Tibial artery (tissue), 4 donors: ENCODE data around the gene STX1B.

Experiments
- DNase-seq, 2 donors: peaks; one replicate each; pipeline ENCODE4 v3.0.0-alpha.2; 2019
- H3K27ac ChIP-seq, 2 donors: fragments of 200-600 bp; sonication (generic) in 1 of 2; 1 replicate in 1 of 2; 2 replicates in 1 of 2; pipeline ENCODE4 v1.5.1; 2018 to 2019; ENCODE audit warnings: mild to moderate bottlenecking in 1 of 2
- H3K27me3 ChIP-seq, 2 donors: fragments of 200-600 bp; sonication (generic) in 1 of 2; one replicate each; pipeline versions ENCODE4 v1.5.1 to v1.6.0; 2016 to 2019
- H3K36me3 ChIP-seq, 3 donors: fragments of 200-600 bp; sonication (generic) in 2 of 3; one replicate each; pipeline ENCODE4 v1.5.1; 2016 to 2019; ENCODE audit warnings: mild to moderate bottlenecking in 2 of 3
- H3K4me1 ChIP-seq, 4 donors: fragments of 200-600 bp; sonication (generic) in 2 of 4; 1 replicate in 3 of 4; 2 replicates in 1 of 4; pipeline ENCODE4 v1.5.1; 2016 to 2019
- H3K4me3 ChIP-seq, 2 donors: fragments of 200-600 bp; sonication (generic) in 1 of 2; 1 replicate in 1 of 2; 2 replicates in 1 of 2; pipeline ENCODE4 v1.5.1; 2018 to 2019; ENCODE audit warnings: mild to moderate bottlenecking in 2 of 2
- H3K9me3 ChIP-seq, 3 donors: fragments of 200-600 bp; sonication (generic) in 1 of 3; one replicate each; pipeline ENCODE4 v1.5.1; 2016 to 2019
- CTCF ChIP-seq, 2 experiments: fragments of 200-600 bp in 1 of 2; fragments of 450-650 bp in 1 of 2; IDR thresholded peaks; one replicate each; pipeline ENCODE4 v1.5.1; 2017 to 2019; ENCODE audit warnings: antibody characterized with exemption in 2 of 2, mild to moderate bottlenecking in 1 of 2, moderate library complexity in 1 of 2
- intact Hi-C: fragments of 100-400 bp; cut with DNase I; formaldehyde crosslinking; loops from one replicate; pipeline ENCODE4 v1.15.0; 2023; ENCODE audit warnings: low total_unique reads

Gene STX1B

GRCh38 chr16:30951750-30952149 is 58.7 kb downstream of the STX1B start:
- peaks cover 0 to 69% (median 53%) of the 10 kb centered on the region in 4 donors for H3K4me1 ChIP-seq
- H3K9me3 ChIP-seq = no peaks in the 10 kb centered on the region
- peaks cover 0 to 18% (median 5%) of the 10 kb centered on the region in 3 donors for H3K36me3 ChIP-seq
- TF ChIP-seq CTCF (IDR thresholded peaks at IDR 0.05) = no peak
- intact Hi-C loops = no loop called here
- H3K27me3 ChIP-seq = no peaks in the 10 kb centered on the region
- no peak overlapping the region for H3K4me3 ChIP-seq
- DNase-seq = peak; percentile 89 to 94
- H3K27ac ChIP-seq = peak overlapping the region; percentile 89

- H3K27ac ChIP-seq = peak overlapping the region; percentile 89
- TF ChIP-seq CTCF (IDR thresholded peaks at IDR 0.05) = no peak
- no peak for DNase-seq
- intact Hi-C loops = no loop called here
- H3K27me3 ChIP-seq = no peaks in the 10 kb centered on the region
- peaks cover 0 to 23% (median 8%) of the 10 kb centered on the region in 3 donors for H3K36me3 ChIP-seq
- peaks cover 0 to 66% (median 50%) of the 10 kb centered on the region in 4 donors for H3K4me1 ChIP-seq
- H3K4me3 ChIP-seq = no peak overlapping the region
- H3K9me3 ChIP-seq = no peaks in the 10 kb centered on the region
Observed at GRCh38 chr16:30951193-30951592, 59.2 kb downstream of the STX1B start.

GRCh38 chr16:30950516-30951065 is 59.8 kb downstream of the STX1B start:
- Histone ChIP-seq H3K27ac (peak overlapping the region; percentile 89), H3K9me3 (no peaks in the 10 kb centered on the region), H3K36me3 (peaks cover 0 to 23% (median 8%) of the 10 kb centered on the region in 3 donors), H3K27me3 (no peaks in the 10 kb centered on the region), H3K4me3 (peak overlapping the region; percentile 82 to 91), H3K4me1 (peaks cover 0 to 66% (median 50%) of the 10 kb centered on the region in 4 donors)
- intact Hi-C loops = no loop called here
- no peak for DNase-seq
- TF ChIP-seq CTCF (IDR thresholded peaks at IDR 0.05) = no peak

- no peaks in the 10 kb centered on the region for H3K9me3 ChIP-seq
- peak; percentile 93 to 94 for DNase-seq
- no peaks in the 10 kb centered on the region for H3K27me3 ChIP-seq
- H3K4me1 ChIP-seq = peaks cover 0 to 66% (median 50%) of the 10 kb centered on the region in 4 donors
- no peak for TF ChIP-seq CTCF (IDR thresholded peaks at IDR 0.05)
- peak overlapping the region; percentile 82 to 91 for H3K4me3 ChIP-seq
- intact Hi-C loops = loop anchor here (2.0 kb wide), 1 partner anchor 27 kb away; the partner anchor contains the start of gene FBXL19
- H3K36me3 ChIP-seq = peaks cover 0 to 28% (median 8%) of the 10 kb centered on the region in 3 donors
- H3K27ac ChIP-seq = peak overlapping the region; percentile 89
Observed at GRCh38 chr16:30949650-30950515, 60.6 kb downstream of the STX1B start.

- Histone ChIP-seq H3K4me1 (peaks cover 0 to 61% (median 49%) of the 10 kb centered on the region in 4 donors), H3K36me3 (peaks cover 0 to 37% (median 8%) of the 10 kb centered on the region in 3 donors), H3K4me3 (peak within 1 kb of the TSS; percentile 82 to 91), H3K27me3 (no peaks in the 10 kb centered on the region), H3K9me3 (no peaks in the 10 kb centered on the region), H3K27ac (peak within 1 kb of the TSS; percentile 89)
- TF ChIP-seq CTCF (IDR thresholded peaks at IDR 0.05) = no peak
- DNase-seq = peak; percentile 81 to 89
- intact Hi-C loops = loop anchor here (2.0 kb wide), 1 partner anchor 26 kb away; the partner anchor contains the start of gene FBXL19
Observed at GRCh38 chr16:30948667-30949649, 61.5 kb downstream of the STX1B start, which contains the start of gene ORAI3. ORAI3 (plus strand) TSS chr16:30949068; CDS start chr16:30949290, 222 bp downstream.
